Subcutaneous abdominal adipose tissue (tissue), 5 donors: ENCODE results near the gene NUP188.

Source experiments
- H3K27ac ChIP-seq: one replicate; pipeline ENCODE4 v1.7.0; 2013; ENCODE audit warnings: low read depth, mild to moderate bottlenecking, inconsistent platforms, low read length, moderate library complexity
- H3K27me3 ChIP-seq, 5 donors: one replicate each; pipeline ENCODE4 v1.7.0; 2013; ENCODE audit warnings: low read length in 5 of 5, inconsistent platforms in 1 of 5; ENCODE audit not compliant: control insufficient read depth in 5 of 5, insufficient read depth in 4 of 5
- H3K36me3 ChIP-seq, 5 donors: one replicate each; pipeline ENCODE4 v1.7.0; 2013; ENCODE audit warnings: low read length in 5 of 5; ENCODE audit not compliant: control insufficient read depth in 5 of 5, insufficient read depth in 5 of 5
- H3K4me1 ChIP-seq, 5 donors: one replicate each; pipeline ENCODE4 v1.7.0; 2013; ENCODE audit warnings: low read length in 5 of 5, mild to moderate bottlenecking in 3 of 5, moderate library complexity in 1 of 5; ENCODE audit not compliant: control insufficient read depth in 5 of 5, insufficient read depth in 5 of 5
- H3K4me3 ChIP-seq, 5 donors: one replicate each; pipeline ENCODE4 v1.7.0; 2013; ENCODE audit warnings: low read length in 5 of 5, low read depth in 1 of 5
- H3K9ac ChIP-seq, 5 donors: one replicate each; pipeline ENCODE4 v1.7.0; 2013; ENCODE audit warnings: low read length in 5 of 5, mild to moderate bottlenecking in 4 of 5, moderate library complexity in 3 of 5
- H3K9me3 ChIP-seq, 5 donors: one replicate each; pipeline ENCODE4 v1.7.0; 2013; ENCODE audit warnings: low read length in 5 of 5; ENCODE audit not compliant: control insufficient read depth in 5 of 5
- donor health status: healthy.
- donor health status: healthy.
- donor health status: healthy.
- donor health status: healthy.
- donor health status: healthy.

Gene NUP188

DNA sequence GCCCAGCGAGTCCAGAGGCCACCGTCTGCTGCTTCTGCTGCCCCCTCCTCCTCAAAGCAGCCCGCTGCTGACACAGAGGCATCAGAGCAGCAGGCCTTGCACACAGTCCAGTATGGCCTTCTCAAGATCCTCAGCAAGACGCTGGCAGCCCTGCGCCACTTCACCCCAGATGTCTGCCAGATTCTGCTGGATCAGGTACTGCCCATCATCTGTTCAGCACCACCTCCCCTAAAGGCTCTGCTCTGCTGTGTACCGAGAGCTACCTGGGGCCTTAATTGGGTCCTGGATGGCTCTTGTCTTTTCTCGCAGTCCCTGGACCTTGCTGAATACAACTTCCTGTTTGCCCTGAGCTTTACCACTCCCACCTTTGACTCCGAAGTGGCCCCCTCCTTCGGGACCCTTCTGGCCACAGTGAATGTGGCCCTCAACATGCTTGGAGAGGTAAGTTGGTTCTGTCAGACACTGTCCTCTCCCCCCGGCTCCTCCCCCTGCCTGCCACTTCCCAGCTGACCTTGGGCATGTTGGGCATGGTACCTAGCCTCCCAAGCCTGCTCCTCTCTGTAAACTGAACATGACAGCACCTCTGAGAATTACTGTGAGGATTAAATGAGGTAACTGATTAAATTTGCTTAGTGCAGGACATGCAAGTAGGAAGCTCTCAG is 58.0 kb downstream of the NUP188 start:
- Histone ChIP-seq H3K36me3 (peaks cover 0 to 87% (median 64%) of the 10 kb centered on the region in 5 donors), H3K4me1 (peaks cover 0 to 16% (median 9%) of the 10 kb centered on the region in 5 donors), H3K9me3 (no peaks in the 10 kb centered on the region), H3K27ac (no peak overlapping the region), H3K9ac (no peak overlapping the region), H3K27me3 (no peaks in the 10 kb centered on the region), H3K4me3 (no peak overlapping the region)

DNA sequence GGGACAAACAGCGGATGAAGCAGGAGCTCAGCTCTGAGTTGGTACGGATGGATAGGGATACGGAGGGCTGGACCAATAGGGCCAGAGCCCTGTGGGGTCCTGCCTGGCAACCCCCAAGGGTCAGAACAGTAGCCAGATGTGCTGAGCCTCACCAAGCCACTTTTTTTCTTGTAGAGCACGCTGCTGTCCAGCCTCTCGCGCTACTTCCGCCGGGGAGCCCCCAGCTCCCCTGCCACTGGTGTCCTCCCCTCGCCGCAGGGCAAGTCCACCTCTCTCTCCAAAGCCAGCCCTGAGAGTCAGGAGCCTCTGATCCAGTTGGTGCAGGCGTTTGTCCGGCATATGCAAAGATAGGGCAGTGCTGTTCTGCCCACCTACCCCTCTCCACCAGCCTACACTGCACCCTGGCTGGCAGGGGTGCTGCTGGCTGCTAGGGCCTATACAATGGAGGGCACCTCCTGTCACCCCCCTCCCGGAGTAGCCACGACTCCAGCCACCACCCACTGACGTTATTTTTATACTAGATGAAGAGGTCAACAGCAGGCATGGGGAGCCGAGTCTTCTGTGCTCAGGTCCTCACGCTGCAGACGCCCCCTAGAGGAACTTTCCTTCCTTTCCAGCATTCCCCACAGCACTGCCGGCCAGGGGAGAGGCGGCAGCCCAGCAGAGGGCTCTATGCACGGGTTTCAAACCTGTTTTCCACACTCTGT is 59.0 kb downstream of the NUP188 start:
- Histone ChIP-seq H3K4me1 (peaks cover 0 to 16% (median 9%) of the 10 kb centered on the region in 5 donors), H3K9ac (no peak overlapping the region), H3K36me3 (peaks cover 0 to 87% (median 66%) of the 10 kb centered on the region in 5 donors), H3K27ac (no peak overlapping the region), H3K9me3 (no peaks in the 10 kb centered on the region), H3K27me3 (no peaks in the 10 kb centered on the region), H3K4me3 (no peak overlapping the region)

DNA sequence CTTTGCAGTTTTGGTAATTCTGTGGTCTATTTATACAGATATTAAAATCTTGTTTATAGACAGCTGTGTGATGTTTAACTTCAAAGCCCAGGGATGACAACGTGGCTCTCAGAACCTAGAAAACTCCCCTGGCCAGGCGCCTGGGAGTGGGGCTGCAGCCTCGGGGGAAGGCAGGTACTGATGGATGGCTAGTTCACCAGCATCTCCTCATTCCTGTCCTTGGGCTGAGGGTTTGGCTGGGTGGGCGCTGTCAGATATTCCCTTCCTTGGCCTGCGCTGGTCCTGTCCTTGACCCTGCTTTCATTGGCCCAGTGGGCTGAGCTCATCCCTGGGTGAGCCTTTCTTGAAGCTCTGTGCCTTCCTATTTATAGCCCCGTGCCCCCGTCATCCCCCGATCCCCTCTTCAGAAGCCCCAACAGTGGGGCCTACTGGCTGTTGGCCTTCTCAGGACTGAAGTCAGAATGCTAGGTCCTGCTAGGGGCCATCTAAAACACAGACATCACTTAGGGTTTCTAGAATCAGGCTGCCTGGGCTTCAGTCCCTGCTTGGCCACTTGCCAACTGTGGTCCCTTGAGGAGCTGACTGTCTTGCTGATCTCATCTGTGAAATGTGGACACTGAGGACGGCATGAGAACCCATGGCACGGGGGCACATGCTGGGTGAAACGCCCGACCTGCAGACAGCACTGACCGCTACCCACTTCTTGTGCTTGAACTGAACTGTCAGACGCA is 59.7 kb downstream of the NUP188 start:
- no peak overlapping the region for H3K27ac ChIP-seq
- no peak overlapping the region for H3K9ac ChIP-seq
- no peaks in the 10 kb centered on the region for H3K9me3 ChIP-seq
- no peak overlapping the region for H3K4me3 ChIP-seq
- H3K4me1 ChIP-seq = peaks cover 0 to 16% (median 9%) of the 10 kb centered on the region in 5 donors
- H3K36me3 ChIP-seq = peaks cover 0 to 86% (median 64%) of the 10 kb centered on the region in 5 donors
- no peaks in the 10 kb centered on the region for H3K27me3 ChIP-seq

DNA sequence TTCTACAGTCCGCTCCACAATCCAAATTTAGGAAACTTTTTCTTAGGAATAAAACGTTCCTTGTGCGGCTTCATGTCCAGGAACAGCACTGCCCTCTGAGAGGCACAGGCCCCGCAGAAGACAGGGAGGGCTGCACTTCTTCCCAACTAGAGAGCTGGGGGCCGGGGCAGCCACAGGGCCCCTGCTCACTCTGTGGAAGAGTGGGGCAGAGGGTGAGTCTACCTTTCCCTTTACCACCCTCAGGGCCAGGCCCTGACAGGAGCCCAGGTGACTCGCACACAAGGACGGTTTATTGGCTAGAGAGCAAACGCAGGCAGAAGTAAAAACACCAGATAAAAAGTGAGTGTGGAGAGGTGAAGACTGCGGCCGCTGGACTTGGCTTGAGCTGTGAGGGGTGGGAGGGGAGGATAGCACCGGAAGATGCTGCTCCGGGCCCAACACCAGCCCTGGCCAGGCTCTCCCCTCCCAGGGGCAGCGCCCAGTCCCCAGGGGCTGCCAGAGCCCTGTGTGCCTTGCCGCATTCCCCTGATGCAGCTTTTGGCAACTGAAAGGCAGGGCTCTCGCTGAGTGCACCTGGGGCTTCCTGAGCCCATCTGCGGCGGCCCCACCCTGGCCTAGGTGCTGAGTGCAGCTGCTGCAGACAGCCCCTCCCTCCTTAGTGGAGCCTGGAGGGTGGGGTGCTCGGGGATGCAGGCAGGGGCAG is 60.4 kb downstream of the NUP188 start:
- no peak overlapping the region for H3K9ac ChIP-seq
- H3K36me3 ChIP-seq = peaks cover 0 to 86% (median 61%) of the 10 kb centered on the region in 5 donors
- H3K27ac ChIP-seq = no peak overlapping the region
- H3K9me3 ChIP-seq = no peaks in the 10 kb centered on the region
- peaks cover 0 to 16% (median 9%) of the 10 kb centered on the region in 5 donors for H3K4me1 ChIP-seq
- no peak overlapping the region for H3K4me3 ChIP-seq
- no peaks in the 10 kb centered on the region for H3K27me3 ChIP-seq

DNA sequence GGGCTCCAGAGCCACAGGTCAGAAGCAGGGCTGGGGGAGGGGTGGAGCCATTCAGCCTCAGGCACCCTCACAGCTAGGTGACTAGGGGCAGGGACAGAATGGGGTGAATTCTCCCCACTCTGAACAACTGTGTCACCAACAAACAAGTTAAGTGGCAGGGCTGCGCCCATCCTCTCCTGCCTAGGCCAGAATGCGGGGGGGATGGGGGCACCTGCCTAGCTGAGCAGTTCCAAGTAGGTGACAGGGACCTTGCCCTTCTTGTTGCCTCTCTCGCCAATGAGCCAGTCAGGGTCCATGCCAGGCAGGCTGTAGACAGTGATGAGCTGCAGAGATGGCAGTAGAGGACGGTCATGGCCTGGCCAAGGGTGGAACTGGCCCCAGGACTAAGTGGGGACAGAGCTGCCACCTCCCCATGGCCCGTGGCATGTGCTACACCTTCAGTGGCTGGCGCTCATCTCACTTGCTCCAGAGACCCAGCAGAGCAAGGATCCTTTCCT is 61.0 kb downstream of the NUP188 start:
- Histone ChIP-seq H3K27ac (no peak overlapping the region), H3K9me3 (no peaks in the 10 kb centered on the region), H3K4me1 (peaks cover 0 to 16% (median 9%) of the 10 kb centered on the region in 5 donors), H3K36me3 (peaks cover 0 to 86% (median 62%) of the 10 kb centered on the region in 5 donors), H3K9ac (peak overlapping the region in 1 of 5 donors; percentile 18), H3K27me3 (no peaks in the 10 kb centered on the region), H3K4me3 (no peak overlapping the region)

DNA sequence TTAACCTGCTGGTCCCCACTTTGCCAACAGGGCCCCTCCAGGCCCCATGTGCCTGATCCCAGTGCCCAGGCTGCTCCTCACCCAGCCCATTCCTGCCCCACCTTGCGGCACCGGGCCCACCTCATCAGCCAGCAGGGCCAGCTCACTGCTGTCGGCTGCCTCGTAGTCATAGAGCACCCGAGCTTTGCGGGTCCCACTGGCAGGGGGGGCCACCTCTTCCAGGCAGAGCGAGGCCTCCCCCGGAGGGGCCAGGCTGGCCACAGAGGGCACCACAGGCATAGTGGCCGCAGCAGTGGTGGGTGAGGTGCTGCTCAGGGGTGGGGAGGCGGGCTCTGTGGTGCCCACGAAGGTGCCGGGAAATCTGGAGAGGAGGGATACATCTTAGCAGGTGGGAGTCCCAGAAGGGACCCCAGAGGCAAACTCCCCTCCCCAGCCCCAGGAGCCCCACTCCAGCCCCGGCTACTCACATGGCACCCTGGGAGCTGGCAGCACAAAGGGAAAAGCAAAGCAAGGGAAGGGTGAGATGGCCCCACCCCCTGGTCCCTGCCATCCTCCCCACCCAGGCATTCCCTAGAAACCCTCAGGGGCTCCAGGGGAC is 61.6 kb downstream of the NUP188 start:
- H3K36me3 ChIP-seq = peaks cover 0 to 88% (median 66%) of the 10 kb centered on the region in 5 donors
- no peak overlapping the region for H3K4me3 ChIP-seq
- peaks cover 0 to 16% (median 9%) of the 10 kb centered on the region in 5 donors for H3K4me1 ChIP-seq
- H3K9ac ChIP-seq = peak overlapping the region in 1 of 5 donors; percentile 18
- no peaks in the 10 kb centered on the region for H3K9me3 ChIP-seq
- no peak overlapping the region for H3K27ac ChIP-seq
- no peaks in the 10 kb centered on the region for H3K27me3 ChIP-seq

DNA sequence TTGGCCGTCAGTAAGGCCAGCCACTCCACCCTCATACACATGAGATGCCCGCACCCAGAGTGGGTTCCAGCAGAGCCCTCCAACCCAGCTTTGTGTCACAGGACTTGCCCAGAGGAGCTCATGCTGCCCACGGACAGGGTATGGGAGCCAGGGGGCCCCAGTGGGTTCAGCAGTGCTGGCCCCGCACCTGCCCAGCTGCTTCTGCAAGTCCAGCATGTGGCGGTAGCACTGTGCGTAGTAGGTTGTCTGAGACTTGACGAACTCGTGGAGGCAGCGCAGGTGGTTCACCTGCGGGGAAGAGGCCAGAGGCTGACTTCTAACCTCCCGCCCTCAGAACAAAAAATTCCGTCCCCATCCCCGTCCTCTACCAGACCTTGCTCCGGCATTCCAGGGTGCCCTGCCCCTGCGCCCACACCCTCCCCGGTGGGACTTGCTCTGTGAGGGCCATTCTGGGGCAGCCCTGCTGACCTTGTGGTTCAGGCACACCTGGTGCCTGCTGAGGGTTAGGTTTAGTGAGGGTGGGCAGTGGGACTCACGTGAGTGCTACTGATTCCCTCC is 62.2 kb downstream of the NUP188 start:
- Histone ChIP-seq H3K4me1 (peaks cover 0 to 16% (median 9%) of the 10 kb centered on the region in 5 donors), H3K27me3 (no peaks in the 10 kb centered on the region), H3K9ac (no peak overlapping the region), H3K27ac (no peak overlapping the region), H3K4me3 (no peak overlapping the region), H3K9me3 (no peaks in the 10 kb centered on the region), H3K36me3 (peaks cover 0 to 91% (median 72%) of the 10 kb centered on the region in 5 donors)

DNA sequence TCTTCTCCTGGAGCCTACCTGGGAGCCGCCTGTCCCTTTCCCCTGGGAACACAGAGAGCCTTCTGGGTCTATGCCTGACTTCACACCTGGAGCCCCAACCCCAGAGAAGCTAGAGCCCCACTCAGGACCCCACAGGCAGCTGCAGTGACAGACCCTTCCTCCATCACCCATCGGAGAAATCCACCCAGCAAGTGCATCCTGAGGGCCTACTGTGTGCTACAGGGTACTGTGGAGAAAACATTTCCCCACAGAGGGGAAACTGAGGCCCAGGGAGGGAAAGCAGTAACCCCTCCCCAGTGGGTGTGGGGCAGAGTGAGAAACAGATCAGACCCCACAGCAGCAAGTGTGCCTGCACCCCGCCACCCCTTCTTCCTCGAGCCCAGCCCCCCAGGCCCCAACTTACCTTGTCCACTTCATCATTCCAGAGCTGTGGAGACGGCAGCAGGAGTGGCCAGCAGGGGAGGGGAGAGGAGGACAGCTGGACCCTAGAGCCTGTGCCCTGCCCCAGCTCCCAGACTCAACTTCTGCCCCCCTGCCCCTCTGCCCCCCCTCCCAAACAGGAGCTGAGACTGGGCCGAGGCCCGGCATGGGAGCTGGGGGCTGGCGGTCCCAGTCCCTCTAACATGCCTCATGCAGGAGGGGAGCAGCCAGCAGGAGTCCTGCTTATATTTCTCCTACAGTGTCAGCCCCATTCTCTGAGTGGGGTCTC is 62.9 kb downstream of the NUP188 start:
- H3K9me3 ChIP-seq = no peaks in the 10 kb centered on the region
- no peak overlapping the region for H3K4me3 ChIP-seq
- H3K27ac ChIP-seq = no peak overlapping the region
- H3K36me3 ChIP-seq = peaks cover 0 to 85% (median 66%) of the 10 kb centered on the region in 5 donors
- no peak overlapping the region for H3K9ac ChIP-seq
- H3K4me1 ChIP-seq = peaks cover 0 to 16% (median 9%) of the 10 kb centered on the region in 5 donors
- H3K27me3 ChIP-seq = no peaks in the 10 kb centered on the region
